Endothelial cell of umbilical vein (primary cell): ENCODE measurements around the gene NEK8. TPM values are rescaled to one million over a fixed set of nuclear protein-coding genes. Genes with fewer than 3 reads are reported as not detected.
"Not testable (repeated sequence)": the region's sequence is repeated elsewhere in the genome, so short reads cannot be mapped to it uniquely, and the experiment has no call there.

Experiments
- BruUV-seq: library from RNA; stranded (reverse); fragments of 400-500 nt; replicated peaks from 2 replicates; lab custom pipeline; 2021; lab: Mats Ljungman, UMichigan
- CTCF ChIA-PET: fragments of 300-600, 350-600 bp; sonication (Branson Sonifier 250); formaldehyde crosslinking; loops from one replicate; lab custom pipeline; 2021; ENCODE audit warnings: antibody characterized with exemption, inconsistent platforms; lab: Charles Lee
- POLR2A ChIA-PET: fragments of 300-600, 350-600 bp; sonication (Branson Sonifier 250); formaldehyde crosslinking; loops from one replicate; lab custom pipeline; 2021; ENCODE audit warnings: antibody characterized with exemption, inconsistent platforms; lab: Charles Lee
- DNase-seq: peaks from one replicate; pipeline ENCODE4 v3.0.0-alpha.2; 2011; ENCODE audit warnings: low read depth, low spot score
- FAIRE-seq: peaks from 2 replicates; lab custom pipeline; 2011; peaks lifted over from hg19 to GRCh38; lab: Jason Lieb, UNC
- H2AFZ ChIP-seq: 2 replicates; pipeline ENCODE4 v1.6.0; 2012; ENCODE audit warnings: low read depth, low read length, control low read depth, inconsistent platforms
- H3K27ac ChIP-seq: 2 replicates; pipeline ENCODE4 v1.5.1; 2011; ENCODE audit warnings: low read depth, mild to moderate bottlenecking, control low read depth, low read length, moderate library complexity; ENCODE audit not compliant: insufficient read depth
- H3K27me3 ChIP-seq, 2 experiments: 2 replicates each; pipeline versions ENCODE4 v1.6.0 to v1.6.1; 2011; ENCODE audit warnings: low read length in 2 of 2, mixed read lengths in 1 of 2; ENCODE audit not compliant: control insufficient read depth in 2 of 2, insufficient read depth in 2 of 2
- H3K36me3 ChIP-seq, 2 experiments: 2 replicates in 1 of 2; 3 replicates in 1 of 2; pipeline ENCODE4 v1.5.1; 2011; ENCODE audit warnings: low read length in 2 of 2, mild to moderate bottlenecking in 1 of 2, moderate library complexity in 1 of 2; ENCODE audit not compliant: control insufficient read depth in 2 of 2, insufficient read depth in 2 of 2; ENCODE audit errors: extremely low read depth in 1 of 2
- H3K4me1 ChIP-seq: 3 replicates; pipeline ENCODE4 v1.5.1; 2011; ENCODE audit warnings: mild to moderate bottlenecking, low read length; ENCODE audit not compliant: control insufficient read depth, insufficient read depth; ENCODE audit errors: extremely low read depth
- H3K4me2 ChIP-seq: 2 replicates; pipeline ENCODE4 v1.6.1; 2011; ENCODE audit warnings: low read length, control low read depth, mixed read lengths; ENCODE audit not compliant: insufficient read depth
- H3K4me3 ChIP-seq, 3 experiments: fragments of 200-600 bp in 1 of 3; sonication (generic), shearing (Covaris generic) in 1 of 3; replicated peaks in 1 of 3; 2 replicates each; pipeline ENCODE4 v1.5.1; 2011 to 2016; ENCODE audit warnings: control low read depth in 3 of 3, low read length in 3 of 3, mild to moderate bottlenecking in 2 of 3, inconsistent platforms in 1 of 3, low read depth in 1 of 3, moderate library complexity in 1 of 3; ENCODE audit not compliant: insufficient read depth in 1 of 3
- H3K79me2 ChIP-seq: 2 replicates; pipeline ENCODE4 v1.6.0; 2012; ENCODE audit warnings: low read length, inconsistent platforms; ENCODE audit not compliant: control insufficient read depth, insufficient read depth
- H3K9ac ChIP-seq: replicated peaks from 2 replicates; pipeline ENCODE3; 2011; ENCODE audit warnings: low read length, control low read depth; ENCODE audit not compliant: insufficient read depth; ENCODE audit errors: extremely low read depth
- H3K9me1 ChIP-seq: replicated peaks from 3 replicates; pipeline ENCODE4 v1.6.0; 2011; ENCODE audit warnings: mild to moderate bottlenecking, low read length; ENCODE audit not compliant: control insufficient read depth, insufficient read depth; ENCODE audit errors: extremely low read depth
- H3K9me3 ChIP-seq: replicated peaks from 2 replicates; pipeline ENCODE4 v1.5.1; 2012; ENCODE audit warnings: low read length, inconsistent platforms; ENCODE audit not compliant: control insufficient read depth, insufficient read depth
- H4K20me1 ChIP-seq: replicated peaks from 2 replicates; pipeline ENCODE3; 2011; ENCODE audit warnings: mild to moderate bottlenecking, low read length; ENCODE audit not compliant: control insufficient read depth, insufficient read depth; ENCODE audit errors: extremely low read depth
- JUN ChIP-seq: IDR thresholded peaks from 2 replicates; pipeline ENCODE4 v1.6.1; 2011; ENCODE audit warnings: borderline replicate concordance, low read depth; ENCODE audit not compliant: insufficient read length, insufficient read depth
- POLR2A ChIP-seq: IDR thresholded peaks from 2 replicates; pipeline ENCODE4 v1.6.1; 2012; ENCODE audit warnings: low read depth, mild to moderate bottlenecking, control low read depth, low read length
- POLR2AphosphoS5 ChIP-seq: IDR thresholded peaks from 2 replicates; pipeline ENCODE4 v1.6.1; 2012; ENCODE audit warnings: low read depth, mild to moderate bottlenecking, control low read depth, low read length, moderate library complexity; ENCODE audit not compliant: insufficient read depth
- dilution Hi-C: fragments of 300-500 bp; cut with MboI; formaldehyde crosslinking; loops from one replicate; pipeline ENCODE4 v1.15.0; 2019; ENCODE audit warnings: low sequenced_read_pairs; ENCODE audit not compliant: extremely low pct_ligation_motif_present
- intact Hi-C: fragments of 100-400 bp; cut with micrococcal nuclease; formaldehyde crosslinking; loops from one replicate; pipeline ENCODE4 v1.10.0; 2022
- polyA plus RNA-seq, 4 experiments: library from polyadenylated mRNA; depleted of rRNA in 3 of 4; stranded (reverse) in 3 of 4; unstranded in 1 of 4; fragments of >200 nt; gene quantifications; 2 replicates each; pipeline versions ENCODE4 v1.2.1 to v1.2.3, GENCODE V29; 2011 to 2012; ENCODE audit warnings: missing spikeins in 1 of 4
- total RNA-seq: library from RNA; stranded (reverse); gene quantifications from 2 replicates; pipeline ENCODE4 v1.2.3, GENCODE V29; 2021

The NEK8 gene
- total and polyA plus RNA-seq, 2 donors (not counting 3 experiments of a cell fraction or from before 2014, with no cell fraction given) = 3.1 to 3.2 TPM

DNA sequence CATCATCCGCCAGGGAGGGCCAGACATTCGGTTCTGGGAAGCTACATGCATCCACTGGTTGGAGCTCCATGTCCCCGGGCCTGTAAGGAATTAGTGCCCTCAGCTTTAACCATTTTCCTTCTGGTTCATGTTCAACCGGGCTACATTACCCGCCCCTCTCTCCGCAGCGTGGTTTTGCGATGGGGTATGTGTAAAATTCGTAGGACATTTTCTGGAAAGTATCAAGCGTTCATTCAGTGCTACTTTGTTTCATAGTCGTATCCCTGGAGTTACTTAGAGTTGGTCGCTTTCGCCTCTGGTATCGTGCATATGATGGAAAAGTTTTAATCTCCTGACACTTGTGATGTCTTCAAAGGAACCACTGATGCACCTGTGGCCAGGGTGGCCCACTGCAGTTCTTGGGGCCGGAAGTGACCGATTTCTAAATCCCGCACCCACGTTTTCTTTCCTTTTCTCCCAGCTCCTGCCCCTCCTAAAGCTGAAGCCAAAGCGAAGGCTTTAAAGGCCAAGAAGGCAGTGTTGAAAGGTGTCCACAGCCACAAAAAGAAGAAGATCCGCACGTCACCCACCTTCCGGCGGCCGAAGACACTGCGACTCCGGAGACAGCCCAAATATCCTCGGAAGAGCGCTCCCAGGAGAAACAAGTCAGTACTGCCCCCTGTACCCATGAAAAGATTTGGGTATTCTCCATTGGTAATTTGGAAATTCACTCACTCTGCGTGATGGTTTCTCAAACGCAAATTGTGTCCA is 8.2 kb upstream of the NEK8 start:
- Histone ChIP-seq H3K9me3 (no peaks in the 10 kb centered on the region), H3K27ac (peak overlapping the region; percentile 78), H3K9ac (peak overlapping the region; percentile 79), H4K20me1 (no peaks in the 10 kb centered on the region), H3K36me3 (peaks cover 17 to 19% of the 10 kb centered on the region in 2 experiments), H3K4me2 (peak overlapping the region; percentile 74), H2AFZ (no peak overlapping the region), H3K4me1 (peaks cover 43% of the 10 kb centered on the region), H3K4me3 (peak overlapping the region; percentile 46 to 80 (median 72)), H3K27me3 (no peaks in the 10 kb centered on the region), H3K79me2 (peaks cover 43% of the 10 kb centered on the region), H3K9me1 (no peaks in the 10 kb centered on the region)
- ChIA-PET CTCF (interaction anchor here (1.0 to 2.1 kb wide), 7 partner anchors 8 to 233 kb away, joined by 3 to 12 read pairs (median 7); partner anchors contain the start of genes NEK8 and PHF12), POLR2A (interaction anchor here (1.1 to 1.3 kb wide), 3 partner anchors 8 to 231 kb away, joined by 3 to 7 read pairs (median 5); partner anchors contain the start of genes NEK8 and PHF12)
- TF ChIP-seq POLR2A (peak; percentile 35), JUN (no peak), POLR2AphosphoS5 (peak; percentile 12)
- TSS peak; percentile 74 for BruUV-seq
- peak; percentile 48 for FAIRE-seq
- dilution Hi-C loops = no loop called here
- DNase-seq = no peak
- intact Hi-C loops = no loop called here

DNA sequence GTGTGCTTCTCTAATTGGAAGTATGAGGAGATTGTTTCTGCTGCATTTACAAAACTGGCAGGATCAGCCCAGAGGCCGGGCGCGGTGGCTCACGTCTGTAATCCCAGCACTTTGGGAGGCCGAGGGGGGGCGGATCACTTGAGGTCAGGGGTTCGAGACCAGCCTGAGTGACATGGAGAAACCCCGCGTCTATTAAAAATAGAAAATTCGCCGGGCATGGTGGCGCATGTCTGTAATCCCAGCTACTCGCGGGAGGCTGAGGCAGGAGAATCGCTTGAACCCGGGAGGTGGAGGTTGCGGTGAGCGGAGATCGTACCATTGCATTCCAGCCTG is 7.6 kb upstream of the NEK8 start:
- H3K4me2 ChIP-seq = peak overlapping the region; percentile 74
- H2AFZ ChIP-seq, DNase-seq, dilution Hi-C loops, BruUV-seq, H3K9me3 ChIP-seq, intact Hi-C loops, H4K20me1 ChIP-seq, FAIRE-seq, H3K27me3 ChIP-seq, H3K9me1 ChIP-seq: not testable (repeated sequence)
- H3K9ac ChIP-seq = peak overlapping the region; percentile 79
- H3K79me2 ChIP-seq = peaks cover 43% of the 10 kb centered on the region
- POLR2A ChIA-PET = interaction anchor here (1.1 kb wide), 1 partner anchor 10 kb away, joined by 3 read pairs; no protein-coding TSS in a partner anchor
- H3K27ac ChIP-seq = peak overlapping the region; percentile 78
- H3K36me3 ChIP-seq = peaks cover 17 to 19% of the 10 kb centered on the region in 2 experiments
- H3K4me1 ChIP-seq = peaks cover 46% of the 10 kb centered on the region
- H3K4me3 ChIP-seq = peak overlapping the region; percentile 46 to 80 (median 72)
- CTCF ChIA-PET = interaction anchor here (1.1 to 1.2 kb wide), 2 partner anchors 42 to 231 kb away, joined by 3 read pairs; partner anchors contain the start of gene PHF12
